H1 (cell line): ENCODE measurements around the gene CCNC. TPM values are rescaled to one million over a fixed set of nuclear protein-coding genes. Genes with fewer than 3 reads are reported as not detected.
A peak's percentile ranks its signal among the peaks of the same experiment; 100 is the strongest.

Experiments used
- BACH1 ChIP-seq: IDR thresholded peaks from 2 replicates; pipeline ENCODE4 v1.6.1; 2012; ENCODE audit warnings: low read length, improper control_type of control experiment
- BCL11A ChIP-seq, 2 experiments: IDR thresholded peaks; one replicate each; pipeline ENCODE4 v1.6.1; 2011; ENCODE audit warnings: low read depth in 2 of 2, low read length in 2 of 2, mild to moderate bottlenecking in 2 of 2
- CEBPB ChIP-seq: IDR thresholded peaks from 2 replicates; pipeline ENCODE4 v1.6.1; 2012; ENCODE audit warnings: low read depth, low read length
- CTBP2 ChIP-seq: IDR thresholded peaks from 2 replicates; pipeline ENCODE4 v1.7.0; 2011; ENCODE audit warnings: borderline replicate concordance, mild to moderate bottlenecking, moderate library complexity, mixed read lengths, low read length; ENCODE audit not compliant: insufficient read depth, insufficient read length
- CTCF ChIP-seq, 3 experiments: IDR thresholded peaks; 1 replicate in 2 of 3; 2 replicates in 1 of 3; pipeline versions ENCODE4 v1.5.1 to v1.6.1; 2011; ENCODE audit warnings: low read length in 3 of 3, mild to moderate bottlenecking in 3 of 3, inconsistent platforms in 2 of 3, low read depth in 1 of 3, moderate library complexity in 1 of 3; ENCODE audit not compliant: insufficient read depth in 1 of 3; ENCODE audit errors: control extremely low read depth in 1 of 3
- EZH2 ChIP-seq: fragments of 200-600 bp; sonication (generic); IDR thresholded peaks from 2 replicates; pipeline ENCODE4 v1.7.1; 2012; ENCODE audit warnings: low read depth, mild to moderate bottlenecking, moderate library complexity, low read length, inconsistent platforms; ENCODE audit not compliant: severe bottlenecking
- HDAC2 ChIP-seq, 2 experiments: fragments of 300-600 bp in 1 of 2; sonication (generic) in 1 of 2; IDR thresholded peaks; 2 replicates each; pipeline ENCODE4 v1.6.1; 2011 to 2012; ENCODE audit warnings: low read depth in 2 of 2, low read length in 2 of 2, mild to moderate bottlenecking in 2 of 2, moderate library complexity in 2 of 2, borderline replicate concordance in 1 of 2, inconsistent platforms in 1 of 2
- KDM1A ChIP-seq: fragments of 200-600, 300-600 bp; sonication (generic); IDR thresholded peaks from 2 replicates; pipeline ENCODE4 v1.7.1; 2016; ENCODE audit warnings: mild to moderate bottlenecking, low read length, borderline replicate concordance
- KDM4A ChIP-seq: IDR thresholded peaks from one replicate; pipeline ENCODE4 v1.7.1; 2012; ENCODE audit warnings: low read depth, mild to moderate bottlenecking, moderate library complexity, low read length, inconsistent platforms; ENCODE audit not compliant: severe bottlenecking
- POLR2AphosphoS5 ChIP-seq: IDR thresholded peaks from 2 replicates; pipeline ENCODE4 v1.6.1; 2011; ENCODE audit warnings: low read depth, low read length
- RAD21 ChIP-seq, 2 experiments: IDR thresholded peaks in 1 of 2; conservative IDR thresholded peaks in 1 of 2; 2 replicates each; pipeline ENCODE4 v1.6.1; 2011; ENCODE audit warnings: low read depth in 2 of 2, low read length in 2 of 2, improper control_type of control experiment in 1 of 2, inconsistent platforms in 1 of 2, mild to moderate bottlenecking in 1 of 2, moderate library complexity in 1 of 2
- RBBP5 ChIP-seq: IDR thresholded peaks from 2 replicates; pipeline ENCODE4 v1.7.1; 2012; ENCODE audit warnings: low read depth, mild to moderate bottlenecking, inconsistent platforms, low read length, moderate library complexity, borderline replicate concordance
- RNF2 ChIP-seq: fragments of 200-900, 300-1000 bp; sonication (generic); IDR thresholded peaks from 2 replicates; pipeline ENCODE4 v1.7.1; 2016; ENCODE audit warnings: borderline replicate concordance, low read depth, mild to moderate bottlenecking, antibody characterized with exemption, low read length; ENCODE audit not compliant: poor library complexity, severe bottlenecking; ENCODE audit errors: missing control alignments
- SAP30 ChIP-seq: fragments of 300-600 bp; sonication (generic); IDR thresholded peaks from 2 replicates; pipeline ENCODE4 v1.7.1; 2012; ENCODE audit warnings: low read length, moderate library complexity, mild to moderate bottlenecking, inconsistent platforms; ENCODE audit not compliant: insufficient read depth, insufficient replicate concordance
- SIX5 ChIP-seq: IDR thresholded peaks from 2 replicates; pipeline ENCODE4 v1.6.1; 2011; ENCODE audit warnings: mild to moderate bottlenecking, low read depth, low read length
- SUZ12 ChIP-seq: fragments of 200-600 bp; sonication (generic); IDR thresholded peaks from 2 replicates; pipeline ENCODE4 v1.6.1; 2012; ENCODE audit warnings: mild to moderate bottlenecking, inconsistent platforms, low read length, moderate library complexity, mixed read lengths
- TAF7 ChIP-seq: optimal IDR thresholded peaks from 2 replicates; pipeline ENCODE3; 2011; ENCODE audit warnings: low read depth, mild to moderate bottlenecking, inconsistent platforms, low read length, moderate library complexity, borderline replicate concordance
- TBP ChIP-seq: IDR thresholded peaks from 2 replicates; pipeline ENCODE4 v1.6.1; 2011; ENCODE audit warnings: low read depth, low read length, improper control_type of control experiment
- polyA plus RNA-seq, 7 experiments: library from polyadenylated mRNA; depleted of rRNA in 3 of 7; stranded (reverse) in 5 of 7; unstranded in 2 of 7; fragments of >200 nt in 5 of 7; fragments of 200-250 nt in 2 of 7; gene quantifications; 1 replicate in 5 of 7; 2 replicates in 1 of 7; 4 replicates in 1 of 7; pipeline versions ENCODE4 v1.2.1 to v1.2.3, GENCODE V29; 2011 to 2013; ENCODE audit warnings: missing spikeins in 2 of 7, mixed read lengths in 2 of 7
- total RNA-seq: library from RNA; stranded (reverse); fragmentation: NEBNext Ultra II Directional; extraction: Animal tissue kit (Norgen Biotek cat#: 25700); gene quantifications from 2 replicates; pipeline ENCODE4 v1.2.1, GENCODE V29; 2021
- TF ChIP-seq, protein P1 (sequence below): IDR thresholded peaks from 2 replicates; pipeline ENCODE4 v1.6.1; 2012; ENCODE audit warnings: low read length, inconsistent platforms

The CCNC gene
- total and polyA plus RNA-seq, 2 of the 8 experiments (the other 6 are each of a cell fraction or from before 2014, with no cell fraction given) = 45.4 to 107 TPM

GRCh38 chr6:99613409-99613704 lies 44.9 kb upstream of the CCNC start (continued):
- TF ChIP-seq TAF7 = peak; percentile 17
- no peak for TF ChIP-seq POLR2AphosphoS5
- TF ChIP-seq KDM1A = no peak
- TF ChIP-seq, protein P1, sequence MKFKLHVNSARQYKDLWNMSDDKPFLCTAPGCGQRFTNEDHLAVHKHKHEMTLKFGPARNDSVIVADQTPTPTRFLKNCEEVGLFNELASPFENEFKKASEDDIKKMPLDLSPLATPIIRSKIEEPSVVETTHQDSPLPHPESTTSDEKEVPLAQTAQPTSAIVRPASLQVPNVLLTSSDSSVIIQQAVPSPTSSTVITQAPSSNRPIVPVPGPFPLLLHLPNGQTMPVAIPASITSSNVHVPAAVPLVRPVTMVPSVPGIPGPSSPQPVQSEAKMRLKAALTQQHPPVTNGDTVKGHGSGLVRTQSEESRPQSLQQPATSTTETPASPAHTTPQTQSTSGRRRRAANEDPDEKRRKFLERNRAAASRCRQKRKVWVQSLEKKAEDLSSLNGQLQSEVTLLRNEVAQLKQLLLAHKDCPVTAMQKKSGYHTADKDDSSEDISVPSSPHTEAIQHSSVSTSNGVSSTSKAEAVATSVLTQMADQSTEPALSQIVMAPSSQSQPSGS = no peak
- peak; percentile 31; the same call in 1 of the 2 replicates for TF ChIP-seq SUZ12
- no peak for TF ChIP-seq BCL11A (IDR thresholded peaks at IDR 0.05; ENCODE audit: low read depth in 2 of 2, low read length in 2 of 2)
- TF ChIP-seq EZH2 = no peak
- TF ChIP-seq HDAC2 (IDR thresholded peaks at IDR 0.05; ENCODE audit: borderline replicate concordance in 1 of 2, low read depth in 2 of 2, low read length in 2 of 2) = 0 out of 4 replicates have a peak, but pooled peaks of 1 of the 2 experiments have one; percentile 3
- no peak for TF ChIP-seq RNF2
- TF ChIP-seq BACH1 = no peak
- TF ChIP-seq RBBP5 = no peak
- TF ChIP-seq CTCF (IDR thresholded peaks at IDR 0.05; ENCODE audit: control extremely low read depth in 1 of 3, insufficient read depth in 1 of 3, low read depth in 1 of 3, low read length in 3 of 3) = peak; percentile 49 to 69 (median 51)
- no peak for TF ChIP-seq SAP30
- TF ChIP-seq SIX5 = no peak
- peak in 1 of 2 experiments; percentile 35; a peak in 3 of 4 replicates for TF ChIP-seq RAD21 (IDR thresholded peaks at IDR 0.05 in 1 of 2, conservative IDR thresholded peaks at IDR 0.05 in 1 of 2; ENCODE audit: low read depth in 2 of 2, low read length in 2 of 2)
- no peak for TF ChIP-seq KDM4A
- TF ChIP-seq TBP = no peak
- TF ChIP-seq CEBPB = no peak
- TF ChIP-seq CTBP2 = peak; percentile 53
